GM19452 (cell line): ENCODE results near the gene BAZ1A.
"Not testable (repeated sequence)": the region's sequence is repeated elsewhere in the genome, so short reads cannot be mapped to it uniquely, and the experiment has no call there.

Experiments used
- ATAC-seq: cut with Tn5 transposase; IDR thresholded peaks from one replicate; pipeline ENCODE4 v1.9.1; 2021; ENCODE audit not compliant: unreplicated experiment

Gene BAZ1A

GRCh38 chr14:34857689-34858449, 17.3 kb downstream of the BAZ1A start:
- ATAC-seq, result no peak

GRCh38 chr14:34853041-34853440, 22.1 kb downstream of the BAZ1A start:
- ATAC-seq, result no peak

GRCh38 chr14:34851395-34851794, 23.8 kb downstream of the BAZ1A start:
- no peak for ATAC-seq

GRCh38 chr14:34845869-34846268, 29.3 kb downstream of the BAZ1A start:
- ATAC-seq, result no peak

- no peak for ATAC-seq
Measured at GRCh38 chr14:34843011-34843554, 32.1 kb downstream of the BAZ1A start.

GRCh38 chr14:34837801-34838322, 37.3 kb downstream of the BAZ1A start:
- ATAC-seq, result no peak

GRCh38 chr14:34835312-34835711, 39.8 kb downstream of the BAZ1A start:
- ATAC-seq, result no peak

GRCh38 chr14:34833549-34834523, 41.3 kb downstream of the BAZ1A start:
- ATAC-seq, result no peak

- ATAC-seq, result no peak
Measured at GRCh38 chr14:34826661-34827060, 48.5 kb downstream of the BAZ1A start.

GRCh38 chr14:34824826-34825225, 50.3 kb downstream of the BAZ1A start:
- no peak for ATAC-seq

- ATAC-seq, result no peak
Measured at GRCh38 chr14:34824256-34824655, 50.9 kb downstream of the BAZ1A start.

GRCh38 chr14:34817768-34818167, 57.4 kb downstream of the BAZ1A start:
- no peak for ATAC-seq

GRCh38 chr14:34810028-34810427, 65.1 kb downstream of the BAZ1A start:
- no peak for ATAC-seq

GRCh38 chr14:34806257-34806656, 68.9 kb downstream of the BAZ1A start:
- no peak for ATAC-seq

GRCh38 chr14:34804933-34805332, 70.2 kb downstream of the BAZ1A start:
- no peak for ATAC-seq

- not testable (repeated sequence) for ATAC-seq
Measured at GRCh38 chr14:34798861-34799260, 76.3 kb downstream of the BAZ1A start.

GRCh38 chr14:34797747-34798583, 77.2 kb downstream of the BAZ1A start:
- no peak for ATAC-seq

GRCh38 chr14:34796902-34797301, 78.3 kb downstream of the BAZ1A start:
- ATAC-seq, result no peak

- no peak for ATAC-seq
Measured at GRCh38 chr14:34794941-34795340, 80.2 kb downstream of the BAZ1A start.

- no peak for ATAC-seq
Measured at GRCh38 chr14:34794217-34794616, 80.9 kb downstream of the BAZ1A start.

- no peak for ATAC-seq
Measured at GRCh38 chr14:34792598-34792997, 82.6 kb downstream of the BAZ1A start.
